MG63 (cell line): Measurements from ENCODE around the gene TXNRD3. TPM values are rescaled to one million over a fixed set of nuclear protein-coding genes. Genes with fewer than 3 reads are reported as not detected.

Experiments used
- DNase-seq: peaks from one replicate; pipeline ENCODE4 v3.0.0-alpha.2; 2020
- H3K27me3 ChIP-seq: fragments of 250-450 bp; sonication (Bioruptor Pico); 2 replicates; pipeline ENCODE4 v1.5.1; 2020; ENCODE audit warnings: mild to moderate bottlenecking, moderate library complexity
- H3K36me3 ChIP-seq: fragments of 250-450 bp; sonication (Bioruptor Pico); 2 replicates; pipeline ENCODE4 v1.5.1; 2020; ENCODE audit warnings: mild to moderate bottlenecking, moderate library complexity
- H3K4me3 ChIP-seq: fragments of 250-450 bp; sonication (Bioruptor Pico); 2 replicates; pipeline ENCODE4 v1.5.1; 2020; ENCODE audit warnings: mild to moderate bottlenecking, moderate library complexity
- H3K9me3 ChIP-seq: fragments of 250-450 bp; sonication (Bioruptor Pico); 2 replicates; pipeline ENCODE4 v1.5.1; 2020; ENCODE audit warnings: mild to moderate bottlenecking, moderate library complexity
- total RNA-seq: library from RNA; depleted of rRNA; stranded (reverse); fragments of >200 nt; shearing (Covaris generic); gene quantifications from 2 replicates; pipeline ENCODE4 v1.2.3, GENCODE V29; 2014; ENCODE audit warnings: low replicate concordance

Gene TXNRD3
- total RNA-seq, 1 experiment from 2014 or later, result 11.4 TPM

- DNase-seq, result no peak
- Histone ChIP-seq H3K9me3 (peaks cover 8% of the 10 kb centered on the region), H3K4me3 (no peak overlapping the region), H3K27me3 (no peaks in the 10 kb centered on the region), H3K36me3 (no peaks in the 10 kb centered on the region)
Measured at GRCh38 chr3:126678693-126679317, 23.9 kb upstream of the TXNRD3 start.

- H3K27me3 ChIP-seq, result no peaks in the 10 kb centered on the region
- no peak for DNase-seq
Measured at GRCh38 chr3:126677862-126678503, 23.1 kb upstream of the TXNRD3 start.

GRCh38 chr3:126676919-126677705 is 22.2 kb upstream of the TXNRD3 start:
- Histone ChIP-seq H3K36me3 (no peaks in the 10 kb centered on the region), H3K4me3 (no peak overlapping the region), H3K9me3 (peaks cover 9% of the 10 kb centered on the region), H3K27me3 (no peaks in the 10 kb centered on the region)
- peak; percentile 33 for DNase-seq

More at GRCh38 chr3:126677862-126678503, 23.1 kb upstream of the TXNRD3 start:
- no peak overlapping the region for H3K4me3 ChIP-seq
- H3K9me3 ChIP-seq, result peaks cover 9% of the 10 kb centered on the region
- no peaks in the 10 kb centered on the region for H3K36me3 ChIP-seq

DNA sequence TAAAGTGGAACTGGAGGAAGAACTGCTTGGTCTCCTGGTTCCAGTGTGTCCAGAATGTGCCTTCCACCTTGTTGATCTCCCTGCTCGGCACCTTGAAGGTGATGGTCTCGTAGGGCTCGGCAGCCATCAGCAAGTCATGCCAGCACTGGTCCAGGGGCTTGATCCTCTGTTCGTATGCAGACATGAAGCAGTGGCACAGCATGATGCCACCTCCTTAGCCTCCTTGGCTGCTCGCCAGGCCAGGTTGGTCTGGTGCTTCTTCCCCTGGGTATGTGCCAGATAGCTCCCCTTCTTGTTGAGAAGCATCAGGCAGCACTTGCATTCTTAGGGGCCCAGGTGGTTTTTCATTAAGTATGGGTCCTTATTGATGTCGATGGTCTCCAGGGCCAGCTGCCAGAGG is 17.8 kb upstream of the TXNRD3 start:
- no peak overlapping the region for H3K4me3 ChIP-seq
- H3K9me3 ChIP-seq, result peaks cover 9% of the 10 kb centered on the region
- no peak for DNase-seq
- H3K36me3 ChIP-seq, result no peaks in the 10 kb centered on the region
- no peaks in the 10 kb centered on the region for H3K27me3 ChIP-seq

DNA sequence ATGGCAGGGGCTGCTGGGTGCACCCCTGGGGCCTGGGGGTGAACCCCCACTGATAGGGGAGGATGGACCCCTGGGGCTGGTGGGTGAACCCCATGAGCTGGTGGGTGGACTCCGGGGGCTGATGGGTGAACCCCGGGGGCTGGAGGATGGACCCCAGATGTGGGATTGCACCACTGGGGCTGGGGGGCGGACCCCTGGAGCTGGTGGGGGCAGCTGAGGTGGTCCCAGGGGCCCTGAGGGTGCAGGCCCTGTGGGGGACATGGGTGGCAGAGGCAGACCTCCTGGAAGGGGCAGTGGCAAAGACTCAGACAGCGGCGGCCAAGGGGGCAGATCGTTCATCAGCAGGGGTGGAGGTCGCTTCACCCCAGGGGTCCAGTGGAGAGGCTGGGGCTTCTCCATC is 17.4 kb upstream of the TXNRD3 start:
- DNase-seq, result no peak
- Histone ChIP-seq H3K9me3 (peaks cover 9% of the 10 kb centered on the region), H3K4me3 (no peak overlapping the region), H3K36me3 (no peaks in the 10 kb centered on the region), H3K27me3 (no peaks in the 10 kb centered on the region)

GRCh38 chr3:126671521-126671920 is 16.6 kb upstream of the TXNRD3 start:
- Histone ChIP-seq H3K36me3 (no peaks in the 10 kb centered on the region), H3K27me3 (no peaks in the 10 kb centered on the region), H3K9me3 (peaks cover 9% of the 10 kb centered on the region), H3K4me3 (no peak overlapping the region)
- no peak for DNase-seq

GRCh38 chr3:126668450-126669401 is 13.8 kb upstream of the TXNRD3 start:
- Histone ChIP-seq H3K36me3 (no peaks in the 10 kb centered on the region), H3K4me3 (no peak overlapping the region), H3K27me3 (no peaks in the 10 kb centered on the region), H3K9me3 (0 out of 2 replicates have a peak, but pooled peaks cover under 1% of the 10 kb centered on the region)
- no peak for DNase-seq

GRCh38 chr3:126667631-126668449 is 12.9 kb upstream of the TXNRD3 start:
- no peak overlapping the region for H3K4me3 ChIP-seq
- no peaks in the 10 kb centered on the region for H3K36me3 ChIP-seq
- H3K9me3 ChIP-seq, result no peaks in the 10 kb centered on the region
- no peak for DNase-seq
- H3K27me3 ChIP-seq, result no peaks in the 10 kb centered on the region

DNA sequence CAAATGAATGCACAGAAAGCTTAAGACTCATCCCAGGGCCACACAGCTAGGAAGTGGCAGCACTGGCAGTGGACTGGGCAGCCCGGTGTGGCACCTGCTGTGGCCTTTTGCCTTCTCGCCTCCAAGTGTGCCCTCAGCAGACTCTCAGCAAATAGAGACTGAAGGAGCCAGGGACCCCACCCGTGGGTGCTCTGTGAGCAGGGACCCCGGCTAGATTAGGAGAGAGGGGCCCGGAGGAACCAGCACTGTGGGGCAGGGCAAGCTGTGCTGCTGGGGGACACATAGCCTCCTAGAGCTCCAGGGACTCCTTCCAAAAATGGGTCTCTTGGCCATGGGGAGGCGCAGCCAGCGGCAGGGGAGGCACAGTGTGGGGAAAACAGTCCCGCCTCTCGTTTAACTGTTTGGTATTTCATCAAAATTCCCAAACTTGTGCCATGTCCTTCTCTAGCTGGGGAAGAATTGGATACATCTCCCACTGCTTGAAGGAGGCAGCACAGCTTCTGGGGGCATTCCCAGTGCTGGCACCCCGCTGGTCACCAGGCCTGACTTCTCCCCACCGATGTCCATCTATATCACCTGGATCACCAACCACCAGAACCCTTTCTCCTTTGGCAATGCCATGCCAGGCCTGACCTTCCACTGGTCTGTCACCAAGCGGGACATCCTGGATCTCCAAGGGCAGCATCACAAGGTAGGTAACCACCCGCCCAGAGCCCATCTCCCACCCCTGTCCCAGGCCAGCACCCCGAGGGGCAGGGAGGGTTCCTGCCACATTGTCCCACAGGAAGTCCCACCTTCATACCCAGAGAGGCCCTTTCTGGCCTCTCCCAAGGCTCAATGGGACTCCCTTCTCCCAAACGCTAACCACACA is 12.0 kb upstream of the TXNRD3 start:
- Histone ChIP-seq H3K4me3 (no peak overlapping the region), H3K27me3 (peaks cover 3% of the 10 kb centered on the region), H3K9me3 (no peaks in the 10 kb centered on the region), H3K36me3 (no peaks in the 10 kb centered on the region)
- DNase-seq, result no peak

DNA sequence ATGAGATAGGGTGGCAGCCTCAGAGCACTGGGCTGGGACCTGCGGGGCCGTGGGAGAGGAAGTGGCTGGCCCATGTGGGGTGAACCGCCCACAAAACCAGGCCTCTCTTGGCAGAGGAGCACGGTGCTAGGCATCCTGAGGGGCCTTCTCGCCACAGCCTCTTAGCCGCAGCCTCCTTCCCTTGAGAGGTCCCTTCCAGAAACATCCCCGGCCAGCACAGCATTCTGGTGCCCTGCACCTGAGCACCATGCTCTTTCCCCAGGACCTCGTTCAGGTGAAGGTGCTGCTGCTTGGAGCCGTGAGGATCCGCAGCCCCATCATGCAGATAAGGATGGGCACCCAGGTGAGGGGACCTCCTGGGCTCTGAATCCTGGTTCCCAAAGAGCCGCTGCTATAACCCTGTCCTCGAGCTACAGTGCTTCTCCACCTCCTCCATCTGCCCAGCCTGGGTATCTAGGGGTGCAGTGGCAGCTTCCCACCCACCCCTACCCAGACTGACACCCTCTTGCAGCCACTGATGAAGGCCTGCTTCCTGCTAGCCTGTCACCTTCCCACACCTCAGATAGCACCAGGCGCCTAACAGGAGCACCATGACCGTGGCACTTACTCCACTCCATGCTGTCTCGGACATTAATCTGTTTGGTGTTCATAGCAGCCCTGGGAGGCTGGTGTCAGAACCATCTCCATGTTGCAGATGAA is 11.2 kb upstream of the TXNRD3 start:
- no peak for DNase-seq
- no peak overlapping the region for H3K4me3 ChIP-seq
- H3K27me3 ChIP-seq, result peaks cover 3% of the 10 kb centered on the region
- no peaks in the 10 kb centered on the region for H3K36me3 ChIP-seq
- H3K9me3 ChIP-seq, result 0 out of 2 replicates have a peak, but pooled peaks cover 3% of the 10 kb centered on the region

GRCh38 chr3:126665221-126665936 is 10.5 kb upstream of the TXNRD3 start:
- DNase-seq, result peak; percentile 44
- Histone ChIP-seq H3K36me3 (no peaks in the 10 kb centered on the region), H3K9me3 (0 out of 2 replicates have a peak, but pooled peaks cover 6% of the 10 kb centered on the region), H3K27me3 (peaks cover 6% of the 10 kb centered on the region), H3K4me3 (no peak overlapping the region)

DNA sequence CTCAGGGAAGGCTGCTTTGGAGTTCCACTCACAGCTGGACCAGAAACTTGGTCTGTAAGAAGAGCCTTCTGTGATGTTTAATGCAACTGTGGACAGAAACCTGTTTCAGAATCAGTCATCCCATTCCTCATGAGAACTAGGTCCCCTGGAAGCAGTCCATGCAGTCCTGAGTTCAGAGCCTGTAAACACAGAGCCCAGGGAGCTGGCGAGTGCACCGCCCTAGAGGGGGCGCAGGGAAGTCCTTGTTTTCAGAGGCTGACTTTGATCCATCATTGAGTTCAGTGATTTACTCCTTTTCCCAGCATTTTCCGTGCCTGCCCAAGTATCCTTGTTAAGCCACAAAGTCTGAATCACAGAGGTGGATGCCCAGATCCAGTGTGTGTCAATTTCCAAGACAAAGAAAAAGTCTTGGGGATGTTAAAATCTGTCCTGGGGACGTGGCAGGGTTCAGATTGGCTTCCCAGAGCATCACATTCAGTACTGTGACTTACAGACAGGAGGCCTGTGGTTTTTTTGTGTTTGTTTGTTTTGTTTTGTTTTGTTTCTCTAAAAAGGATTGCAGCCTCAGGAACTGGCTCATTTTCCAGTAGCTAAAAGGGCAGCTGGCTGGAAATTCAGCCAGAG is 9.8 kb upstream of the TXNRD3 start:
- H3K36me3 ChIP-seq, result no peaks in the 10 kb centered on the region
- no peak overlapping the region for H3K4me3 ChIP-seq
- H3K27me3 ChIP-seq, result peaks cover 6% of the 10 kb centered on the region
- H3K9me3 ChIP-seq, result 0 out of 2 replicates have a peak, but pooled peaks cover 6% of the 10 kb centered on the region
- DNase-seq, result peak; percentile 93

DNA sequence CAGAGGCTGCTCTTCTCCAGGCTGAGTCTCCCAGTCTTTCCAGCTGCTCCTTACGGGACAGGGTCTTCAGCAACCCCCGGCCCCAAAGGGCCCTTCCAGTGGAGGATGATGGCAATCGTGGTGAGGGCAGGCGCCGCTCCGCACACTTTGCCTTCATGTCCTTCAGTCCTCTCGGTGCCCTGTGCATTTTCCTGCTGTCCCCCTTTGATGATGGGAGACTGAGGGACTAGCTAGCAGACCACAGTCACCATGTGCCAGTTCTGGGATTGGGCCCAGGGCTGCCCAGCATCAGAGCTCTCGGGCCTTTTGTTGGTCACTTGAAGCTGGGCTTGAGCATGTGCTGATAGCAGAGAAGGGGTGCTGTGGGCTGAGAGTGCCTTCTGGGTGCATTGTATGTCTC is 8.8 kb upstream of the TXNRD3 start:
- H3K9me3 ChIP-seq, result peaks cover 9% of the 10 kb centered on the region; the same call in 1 of the 2 replicates
- H3K4me3 ChIP-seq, result no peak overlapping the region
- DNase-seq, result no peak
- H3K27me3 ChIP-seq, result peaks cover 6% of the 10 kb centered on the region
- H3K36me3 ChIP-seq, result no peaks in the 10 kb centered on the region
